Right ventricle myocardium superior (tissue), 1 donor: ENCODE data around the gene C1orf105. TPM values are rescaled to one million over a fixed set of nuclear protein-coding genes. Genes with fewer than 3 reads are reported as not detected.
"Not testable (repeated sequence)": the region's sequence is repeated elsewhere in the genome, so short reads cannot be mapped to it uniquely, and the experiment has no call there.

Experiments used
- ATAC-seq: fragments of 200-7000 bp; cut with Tn5 transposase; one replicate; pipeline ENCODE4 v1.9.1; 2020; ENCODE audit warnings: mild to moderate bottlenecking; ENCODE audit not compliant: poor library complexity
- DNase-seq: peaks from one replicate; pipeline ENCODE4 v3.0.0-alpha.2; 2020
- intact Hi-C: fragments of 100-400 bp; cut with DNase I; formaldehyde crosslinking; loops from one replicate; pipeline ENCODE4 v1.11.2; 2022
- long read RNA-seq: library from polyadenylated mRNA; unstranded; transcript quantifications from one replicate; pipeline ENCODE4 v2.0.0, GENCODE V29; 2021
- total RNA-seq: library from RNA; stranded (reverse); fragmentation: NEBNext Ultra II Directional; extraction: Animal tissue kit (Norgen Biotek cat#: 25700); gene quantifications from one replicate; pipeline ENCODE4 v1.2.1, GENCODE V29; 2021
- donor health status: DM: no; HTN: yes; CAD: no; lungs with severe emphysema.

The C1orf105 gene, protein sequence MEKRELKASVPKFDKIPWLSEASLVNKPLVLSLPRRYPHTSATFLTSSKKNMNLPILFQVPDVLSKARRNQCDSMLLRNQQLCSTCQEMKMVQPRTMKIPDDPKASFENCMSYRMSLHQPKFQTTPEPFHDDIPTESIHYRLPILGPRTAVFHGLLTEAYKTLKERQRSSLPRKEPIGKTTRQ
- 14.3 TPM for total RNA-seq
- long read RNA-seq, transcript C1orf105-201 (5 exons, 888 nt) = major isoform, 11 of 12 reads
- long read RNA-seq, partial matches to known transcripts = 0 of 12 reads
- long read RNA-seq, other reads (novel, unspliced or antisense) = 1 of 12 reads

DNA sequence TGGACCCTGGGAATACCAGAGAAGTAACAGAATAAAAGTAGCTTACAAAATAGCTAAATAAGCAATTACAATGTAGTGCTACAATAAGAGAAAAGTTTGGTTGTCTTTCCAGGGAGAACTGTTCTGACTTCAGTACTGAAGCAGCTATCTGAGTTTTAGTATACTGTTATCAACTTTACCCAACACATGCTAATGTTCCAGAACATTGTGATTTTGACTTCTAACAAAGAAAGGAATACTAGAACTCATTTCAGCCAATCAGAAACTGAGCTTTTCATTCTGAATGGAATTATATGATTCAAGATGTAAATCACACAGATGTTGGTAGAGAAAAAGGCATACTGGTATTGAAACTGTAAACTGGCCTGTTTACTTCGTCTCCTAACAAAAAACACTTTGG, at the start of gene C1orf105:
Gene C1orf105 (plus strand): TSS at position 301 of the 400 bp plus-strand sequence. CDS start 201 bp downstream, outside the sequence.
- intact Hi-C loops = loop anchor here (10.0 kb wide), 1 partner anchor 416 kb away; no protein-coding TSS in a partner anchor
- DNase-seq = no peak
- ATAC-seq = no peak

DNA sequence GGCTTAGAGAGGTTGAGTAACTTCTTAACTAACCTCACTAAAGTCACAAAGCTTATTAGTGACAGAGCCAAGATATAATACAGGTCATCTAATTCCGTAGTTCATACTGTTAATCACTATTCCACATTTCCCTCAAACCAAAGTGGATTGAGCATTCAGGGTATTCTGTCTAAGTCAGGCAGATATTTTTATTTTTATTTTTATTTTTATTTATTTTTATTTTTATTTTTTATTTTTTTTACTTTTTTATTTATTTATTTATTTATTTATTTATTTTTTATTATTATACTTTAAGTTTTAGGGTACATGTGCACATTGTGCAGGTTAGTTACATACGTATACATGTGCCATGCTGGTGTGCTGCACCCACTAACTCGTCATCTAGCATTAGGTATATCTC, 48.8 kb upstream of the C1orf105 start:
- ATAC-seq, DNase-seq, intact Hi-C loops: not testable (repeated sequence)

DNA sequence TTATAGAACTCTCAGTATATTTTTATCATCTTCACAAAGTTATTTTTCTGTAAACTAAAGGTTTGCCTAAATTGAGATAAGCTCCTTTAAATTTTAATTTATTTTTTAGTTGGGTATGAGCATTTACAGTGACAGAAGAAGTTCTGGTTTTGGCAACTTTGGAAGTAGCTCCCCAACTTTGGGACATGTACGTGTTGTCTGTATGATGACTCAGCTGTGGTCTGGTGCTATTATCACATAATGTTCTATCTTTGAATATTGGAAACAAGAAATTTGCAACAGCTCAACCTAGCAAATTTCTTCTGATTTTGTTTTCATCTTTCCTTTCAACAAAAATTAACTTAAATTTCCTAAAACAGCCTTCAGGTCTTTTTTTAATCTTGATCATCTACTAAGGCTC, 46.6 kb upstream of the C1orf105 start:
- no peak for DNase-seq
- intact Hi-C loops = no loop called here
- no peak for ATAC-seq

DNA sequence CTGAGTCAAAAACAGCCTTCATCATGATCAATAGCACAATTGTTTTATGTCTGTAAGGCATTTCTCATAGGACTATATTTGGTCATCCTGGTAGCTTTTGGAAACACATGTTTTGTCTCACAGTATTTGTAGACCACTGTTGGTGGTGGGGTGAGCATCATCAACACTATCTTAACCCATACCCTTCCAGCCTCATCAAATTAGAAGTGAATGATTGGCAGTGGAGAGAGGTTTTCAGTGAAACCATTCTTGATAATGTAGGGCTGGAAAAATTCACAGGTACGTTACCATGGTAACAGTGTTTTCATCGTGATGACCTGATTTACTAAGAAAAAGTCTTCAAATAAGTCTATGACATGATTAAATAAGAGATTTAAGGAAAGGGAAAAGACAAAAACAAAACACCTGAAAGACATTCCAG, 45.3 kb upstream of the C1orf105 start:
- no peak for ATAC-seq
- no peak for DNase-seq
- intact Hi-C loops = no loop called here

DNA sequence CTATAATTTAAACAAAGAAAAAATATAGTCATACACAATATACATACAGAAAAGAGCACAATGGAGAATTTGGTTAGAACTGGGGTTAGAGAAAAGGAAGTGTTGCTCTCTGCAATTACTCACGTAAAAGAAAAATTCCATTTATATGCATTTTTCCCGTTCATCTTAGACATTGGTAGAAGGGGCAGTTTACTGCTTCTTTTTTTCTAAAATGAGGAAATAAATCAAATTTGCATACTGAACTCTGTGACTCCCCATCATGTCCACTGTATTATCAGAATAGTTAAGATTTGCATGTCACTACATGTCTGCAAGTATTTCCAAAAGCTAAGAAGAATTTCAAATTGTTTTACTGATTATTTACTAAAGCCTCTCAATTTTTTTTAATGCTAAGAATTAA, 44.1 kb upstream of the C1orf105 start:
- intact Hi-C loops = no loop called here
- ATAC-seq (no peak), DNase-seq (no peak)

DNA sequence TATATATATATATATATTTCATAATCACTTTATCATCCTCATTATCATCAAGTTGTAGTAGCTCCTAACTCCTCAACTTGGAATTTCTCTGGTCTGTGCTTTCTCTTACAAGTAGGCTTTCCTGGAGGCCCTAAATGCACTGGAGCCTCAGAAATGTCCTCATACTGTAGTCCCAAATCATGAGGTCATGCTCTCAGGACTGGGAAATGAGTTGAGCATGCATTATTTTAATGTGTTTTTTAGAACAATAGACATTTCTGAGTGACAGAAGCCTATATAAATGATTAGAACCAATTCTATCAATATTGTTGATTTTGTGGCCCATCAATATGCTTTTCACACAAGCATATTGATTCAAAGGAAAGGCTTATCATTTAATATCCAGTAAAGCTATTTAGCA, 42.9 kb upstream of the C1orf105 start:
- DNase-seq (no peak), ATAC-seq (no peak)
- intact Hi-C loops = no loop called here

DNA sequence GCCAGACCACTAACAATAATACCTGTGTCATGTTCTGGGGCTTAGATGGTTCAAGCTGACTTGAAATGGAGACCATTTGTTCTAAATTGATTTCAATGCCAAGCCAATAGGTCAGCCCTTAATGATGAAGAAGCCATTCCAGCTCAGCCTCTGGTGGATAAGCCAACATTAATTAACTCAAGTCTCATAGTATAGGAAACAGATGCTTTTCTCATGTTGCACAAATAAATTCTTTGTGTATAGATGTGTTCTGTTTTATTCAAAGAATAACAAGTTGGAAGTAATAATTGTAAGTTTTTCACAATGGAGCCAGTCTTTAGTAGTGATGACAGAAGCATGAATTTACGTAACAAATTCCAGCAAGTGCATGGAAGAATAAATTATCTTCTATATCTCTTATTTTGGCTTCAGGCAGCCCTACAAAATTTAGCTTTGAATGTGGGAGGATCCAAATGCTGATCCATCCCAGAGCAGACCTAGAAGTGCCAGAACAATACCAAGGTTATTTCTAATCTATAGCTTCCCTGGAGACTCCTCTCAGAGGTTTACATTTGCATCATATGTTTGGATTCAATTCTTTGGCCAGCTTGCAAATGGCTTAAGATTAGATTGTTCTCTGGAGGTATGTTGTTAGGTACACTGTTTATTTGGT, 42.2 kb upstream of the C1orf105 start:
- DNase-seq (no peak), ATAC-seq (no peak)
- intact Hi-C loops = no loop called here

DNA sequence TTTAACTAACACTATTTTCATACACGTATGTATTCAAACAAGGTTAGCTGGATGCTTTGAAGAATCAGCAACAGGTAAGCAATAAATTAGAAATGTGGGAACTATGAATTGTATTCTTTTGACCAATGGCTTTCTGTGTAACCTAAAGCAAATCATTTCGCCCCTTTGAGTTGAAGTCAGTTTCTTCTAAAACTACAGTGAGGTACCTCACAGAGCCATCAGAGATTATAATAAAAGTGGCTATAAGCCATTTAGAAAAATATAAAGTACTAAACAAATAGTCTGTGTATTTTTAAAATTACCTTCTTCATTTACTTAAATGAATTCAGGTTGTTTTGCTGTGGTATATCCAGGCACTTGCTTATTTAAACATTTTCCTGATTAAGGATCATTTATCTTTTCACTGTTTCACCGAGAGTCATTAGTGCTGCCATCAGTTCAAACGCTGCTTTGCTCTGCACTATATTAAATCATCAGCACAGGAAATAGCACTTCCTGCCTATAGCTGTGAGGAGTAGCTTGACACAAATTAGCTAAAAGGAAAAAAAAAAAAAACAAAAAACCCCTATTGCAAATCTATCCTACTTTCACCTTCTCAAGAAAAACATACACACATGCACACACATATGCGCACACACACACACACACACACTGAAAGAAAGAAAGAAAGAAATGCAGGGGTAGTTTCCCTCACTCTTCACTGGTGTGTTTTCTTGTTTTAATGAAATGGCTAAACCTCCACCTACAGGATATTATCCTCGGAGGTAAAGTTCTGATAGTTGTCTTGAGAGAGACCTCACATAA, 39.8 kb upstream of the C1orf105 start:
- intact Hi-C loops = no loop called here
- DNase-seq (no peak), ATAC-seq (no peak)

DNA sequence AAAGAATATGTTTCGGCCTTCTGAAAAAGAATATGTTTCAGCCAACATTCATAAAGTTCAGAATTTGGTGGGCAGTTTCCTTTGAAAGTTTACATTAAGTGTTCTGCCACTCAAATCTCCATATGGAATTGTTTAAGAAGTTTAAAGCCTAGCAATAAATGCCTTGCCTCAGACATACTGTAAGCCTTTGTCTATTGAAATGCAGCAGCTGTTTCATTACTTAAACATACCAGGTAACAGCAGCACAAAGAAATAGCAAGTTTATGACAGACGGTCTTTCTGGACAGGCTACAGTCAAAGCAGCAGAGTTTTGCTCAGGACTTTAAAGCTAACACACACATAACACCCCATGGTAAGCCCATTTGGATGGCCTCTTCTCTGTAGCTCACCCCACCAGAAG, 38.5 kb upstream of the C1orf105 start:
- intact Hi-C loops = no loop called here
- DNase-seq = no peak
- no peak for ATAC-seq

DNA sequence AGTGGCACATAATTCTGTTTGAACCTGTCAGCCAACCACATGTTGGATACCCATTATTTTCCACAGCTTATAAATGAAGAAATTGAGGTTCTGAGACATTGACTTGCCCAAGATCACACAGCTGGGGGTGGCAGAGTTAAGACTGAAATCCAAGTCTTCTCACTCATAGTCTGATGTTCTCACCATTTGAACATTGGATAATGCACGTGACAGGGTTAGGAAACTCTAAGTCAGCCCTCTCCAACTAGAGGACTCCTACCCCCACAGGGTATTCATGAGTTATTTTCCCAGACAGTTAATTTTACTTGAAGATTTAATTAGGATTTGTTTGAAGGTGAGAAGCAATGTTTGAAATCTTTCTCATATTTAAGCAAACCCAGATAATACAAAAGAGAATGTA, 38.1 kb upstream of the C1orf105 start:
- DNase-seq = no peak
- no peak for ATAC-seq
- intact Hi-C loops = no loop called here

DNA sequence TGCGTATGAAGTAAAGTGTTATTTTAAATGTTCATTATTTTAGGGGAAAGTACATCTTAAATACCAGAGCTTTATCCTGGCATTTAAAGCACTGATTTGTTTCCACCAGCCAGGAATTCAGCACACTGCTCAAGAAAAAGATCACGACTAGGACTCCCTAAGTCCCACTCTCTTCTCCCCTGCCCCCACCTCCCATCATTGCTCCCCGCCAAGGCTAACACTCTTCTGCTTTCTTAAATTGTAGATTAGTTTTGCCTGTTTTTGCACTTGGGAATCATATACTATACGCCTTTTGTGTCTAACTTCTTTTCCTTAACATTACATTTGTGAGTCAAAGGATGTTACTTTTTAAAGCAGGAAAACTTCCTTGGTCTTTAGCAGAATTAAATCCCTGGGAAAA, 37.5 kb upstream of the C1orf105 start:
- ATAC-seq = no peak
- intact Hi-C loops = no loop called here
- no peak for DNase-seq

DNA sequence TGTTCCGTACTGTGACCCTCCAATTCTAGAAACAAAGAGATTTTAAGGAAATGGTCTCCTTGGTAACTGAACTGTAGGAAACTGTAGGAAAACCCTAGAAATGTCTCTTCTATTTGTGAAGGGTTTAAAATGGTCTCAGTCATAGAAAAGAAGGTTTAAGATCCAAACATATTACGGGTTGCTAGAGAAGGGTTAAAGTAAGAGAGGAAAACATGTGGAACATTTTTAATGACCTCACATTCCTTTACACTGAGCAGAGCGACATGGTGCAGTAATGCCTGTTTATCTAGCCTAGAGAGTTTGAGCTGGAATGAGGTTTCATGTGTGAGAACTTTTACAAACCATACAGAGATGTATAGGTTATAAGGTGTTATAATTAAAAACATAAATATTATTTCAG, 36.9 kb upstream of the C1orf105 start:
- intact Hi-C loops = no loop called here
- no peak for ATAC-seq

DNA sequence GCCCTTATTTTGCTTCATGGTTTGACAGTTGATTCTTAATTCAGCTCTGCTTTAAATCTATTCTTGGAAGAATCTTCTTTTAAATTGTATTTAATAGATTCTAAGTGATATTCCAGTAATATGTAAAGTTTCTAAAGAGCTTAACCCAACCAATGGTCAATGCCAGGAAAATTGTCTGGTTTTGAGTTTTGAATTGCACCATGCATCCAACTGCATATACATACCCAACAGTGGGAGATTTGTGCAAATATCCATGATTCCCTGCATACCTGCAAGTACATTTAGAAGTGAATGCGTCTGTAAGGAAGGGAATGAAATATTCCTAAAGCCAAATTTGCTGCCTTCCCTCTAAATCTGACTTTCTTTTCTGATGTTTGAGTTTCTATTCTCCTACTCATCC, 35.8 kb upstream of the C1orf105 start:
- intact Hi-C loops = no loop called here
- ATAC-seq (no peak), DNase-seq (no peak)

More for the DNA sequence above, 36.9 kb upstream of the C1orf105 start:
- DNase-seq = no peak

DNA sequence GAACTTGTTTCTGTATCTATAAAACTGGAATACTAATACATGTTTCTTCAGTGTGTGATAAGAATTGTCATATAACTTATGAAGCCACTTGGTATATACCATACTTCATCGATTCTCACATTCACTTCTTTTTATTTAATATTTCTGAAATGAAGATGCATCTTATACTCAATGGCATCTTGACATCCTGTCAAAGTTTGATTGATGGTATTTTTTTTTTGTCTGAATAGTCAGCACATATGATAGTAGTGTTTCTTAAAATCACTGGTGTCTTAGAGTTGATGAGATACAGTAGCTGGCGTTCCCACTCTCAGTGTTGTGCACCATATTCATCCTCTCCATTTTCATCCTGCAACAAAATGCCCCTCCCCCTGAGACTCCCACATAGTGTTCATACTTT, 34.4 kb upstream of the C1orf105 start:
- DNase-seq = no peak
- ATAC-seq = no peak
- intact Hi-C loops = no loop called here

DNA sequence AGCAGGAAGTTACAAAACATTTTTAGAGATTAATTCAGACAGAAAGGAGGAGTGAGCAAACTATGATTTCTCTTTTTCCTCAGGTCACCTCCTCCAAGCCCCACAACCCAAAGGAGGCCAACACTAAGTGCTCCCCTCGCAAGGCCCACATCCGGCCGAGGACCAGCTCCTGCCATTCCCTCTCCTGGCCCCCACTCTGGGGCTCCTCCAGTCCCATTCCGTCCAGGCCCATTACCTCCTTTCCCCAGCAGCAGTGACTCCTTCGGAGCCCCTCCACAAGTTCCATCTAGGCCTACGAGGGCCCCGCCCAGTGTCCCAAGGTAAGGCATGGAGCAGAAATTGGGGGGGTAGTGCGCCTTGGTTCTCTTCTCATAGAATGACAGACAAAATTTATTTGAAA, 32.0 kb upstream of the C1orf105 start:
- ATAC-seq (no peak), DNase-seq (peak; percentile 34)
- intact Hi-C loops = no loop called here

DNA sequence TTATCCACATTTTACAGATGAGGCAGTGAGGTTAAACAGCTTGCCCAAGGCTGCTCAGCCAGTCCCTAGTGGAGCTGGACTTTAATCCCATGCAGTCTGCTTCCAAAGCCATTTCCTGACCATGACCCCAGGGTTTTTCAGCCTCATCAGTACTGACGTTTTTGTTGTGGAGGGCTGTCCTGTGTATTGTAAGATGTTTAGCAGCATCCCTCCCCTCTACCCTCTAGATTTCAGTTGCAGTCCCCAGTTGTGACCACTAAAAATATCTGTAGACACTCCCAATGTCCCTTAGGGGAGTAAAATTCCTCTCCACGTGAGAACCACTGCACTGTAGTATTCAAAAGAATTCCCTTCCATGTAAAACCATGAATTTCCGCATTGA, 30.2 kb upstream of the C1orf105 start:
- intact Hi-C loops = loop anchor here (10.0 kb wide), 1 partner anchor 255 kb away; no protein-coding TSS in a partner anchor
- ATAC-seq (peak; percentile 44), DNase-seq (no peak)

DNA sequence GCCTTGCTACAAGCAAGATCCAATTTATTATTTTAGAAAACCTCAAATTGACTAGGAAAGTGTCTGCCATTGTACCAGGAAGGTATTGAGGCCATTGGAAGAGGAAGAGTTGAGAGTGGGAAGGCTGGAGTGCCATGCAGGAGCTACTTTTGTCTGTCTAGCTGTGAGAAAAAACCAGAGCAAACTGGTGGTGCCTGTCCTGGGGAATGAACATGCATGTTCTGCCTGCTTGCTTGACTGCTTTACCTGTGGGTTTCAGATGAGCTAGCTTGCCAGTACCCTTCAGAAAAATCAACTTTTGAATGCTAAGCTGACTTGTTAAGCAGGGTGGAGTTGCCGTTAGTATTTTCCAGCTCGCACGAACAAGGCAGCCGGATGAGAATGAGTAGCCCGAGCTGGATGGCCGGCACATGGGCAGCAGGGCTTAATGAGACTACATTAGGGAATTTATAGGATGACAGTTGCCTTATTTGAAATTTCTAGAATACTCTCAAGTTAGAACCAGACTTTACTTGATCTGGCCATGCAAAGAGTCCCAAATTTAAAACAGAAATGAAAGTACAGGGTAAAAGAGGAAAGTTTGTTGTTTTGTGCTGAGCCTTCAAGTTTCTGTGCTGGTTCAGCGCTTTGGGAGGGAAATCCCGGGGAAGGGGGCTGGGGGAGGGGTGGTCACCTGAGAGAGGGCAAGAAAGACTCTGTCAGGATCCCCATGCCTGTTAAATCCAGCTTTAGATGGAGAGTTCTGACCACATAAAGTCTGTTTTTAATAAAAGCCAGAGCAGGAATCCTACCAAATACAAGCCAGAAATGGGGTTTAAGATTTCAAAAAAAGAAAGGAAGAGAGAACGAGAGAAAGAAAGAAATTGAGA, 29.6 kb upstream of the C1orf105 start:
- ATAC-seq (peak; percentile 57), DNase-seq (peak; percentile 46)
- intact Hi-C loops = loop anchor here (10.0 kb wide), 1 partner anchor 256 kb away; no protein-coding TSS in a partner anchor

DNA sequence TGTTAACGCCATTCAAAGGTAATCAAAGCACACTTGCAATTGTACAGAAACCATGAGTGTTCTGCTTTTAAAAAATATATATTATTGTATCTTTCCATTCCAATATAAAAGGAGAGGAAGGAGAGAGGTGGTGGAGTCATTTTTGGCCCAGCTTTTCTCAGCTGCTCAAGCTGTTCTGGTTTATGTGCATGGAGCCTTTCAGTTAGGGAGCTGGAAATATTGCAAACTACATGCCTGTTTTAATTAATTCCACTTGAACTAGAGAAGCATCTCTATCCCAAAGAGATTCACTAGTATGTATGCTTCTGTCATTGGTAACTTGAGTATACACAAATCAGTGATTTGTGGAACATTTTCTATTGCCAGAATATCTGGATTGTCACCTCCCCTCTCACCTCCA, 28.5 kb upstream of the C1orf105 start:
- no peak for DNase-seq
- no peak for ATAC-seq
- intact Hi-C loops = loop anchor here (10.0 kb wide), 1 partner anchor 257 kb away; no protein-coding TSS in a partner anchor
